HS-27A (cell line): ENCODE data around the gene COL5A3.
A peak's percentile ranks its signal among the peaks of the same experiment; 100 is the strongest.

ENCODE experiments used
- DNase-seq: peaks from one replicate; pipeline ENCODE4 v3.0.0-alpha.2; 2012; ENCODE audit warnings: low read depth, missing footprints

COL5A3 gene

GRCh38 chr19:10010939-10011338 is 635 bp upstream of the COL5A3 start:
- DNase-seq = no peak

- DNase-seq = no peak
Measured at GRCh38 chr19:10009714-10010224, 535 bp downstream of the COL5A3 start.

GRCh38 chr19:10008184-10008765 is 2.0 kb downstream of the COL5A3 start:
- no peak for DNase-seq

- DNase-seq = no peak
Measured at GRCh38 chr19:10007371-10008183, 2.7 kb downstream of the COL5A3 start.

- no peak for DNase-seq
Measured at GRCh38 chr19:10006752-10007323, 3.5 kb downstream of the COL5A3 start.

GRCh38 chr19:10006335-10006708 is 4.0 kb downstream of the COL5A3 start:
- DNase-seq = no peak

- no peak for DNase-seq
Measured at GRCh38 chr19:10005632-10006334, 4.5 kb downstream of the COL5A3 start.

GRCh38 chr19:10004617-10005016 is 5.7 kb downstream of the COL5A3 start:
- no peak for DNase-seq

GRCh38 chr19:10003271-10003670 is 7.0 kb downstream of the COL5A3 start:
- DNase-seq = no peak

- no peak for DNase-seq
Measured at GRCh38 chr19:10001899-10002298, 8.4 kb downstream of the COL5A3 start.

GRCh38 chr19:10000171-10000826 is 10.0 kb downstream of the COL5A3 start:
- DNase-seq = peak; percentile 27

- no peak for DNase-seq
Measured at GRCh38 chr19:9996541-9996940, 13.8 kb downstream of the COL5A3 start.

GRCh38 chr19:9995999-9996398 is 14.3 kb downstream of the COL5A3 start:
- no peak for DNase-seq

GRCh38 chr19:9995084-9995483 is 15.2 kb downstream of the COL5A3 start:
- no peak for DNase-seq

- no peak for DNase-seq
Measured at GRCh38 chr19:9991425-9992191, 18.7 kb downstream of the COL5A3 start.

GRCh38 chr19:9989504-9989903 is 20.8 kb downstream of the COL5A3 start:
- DNase-seq = no peak

GRCh38 chr19:9986787-9987281 is 23.5 kb downstream of the COL5A3 start:
- DNase-seq = no peak

GRCh38 chr19:9981406-9982260 is 28.7 kb downstream of the COL5A3 start:
- DNase-seq = no peak

- DNase-seq = no peak
Measured at GRCh38 chr19:9972103-9972502, 38.2 kb downstream of the COL5A3 start.
